H7 (cell line): ENCODE data around the gene SLC16A7. TPM values are rescaled to one million over a fixed set of nuclear protein-coding genes. Genes with fewer than 3 reads are reported as not detected.

Experiments used
- DNase-seq: peaks from one replicate; pipeline ENCODE4 v3.0.0; 2012
- H3K27me3 ChIP-seq: 2 replicates; pipeline ENCODE4 v1.6.0; 2011; ENCODE audit warnings: mild to moderate bottlenecking, low read length; ENCODE audit not compliant: control insufficient read depth, insufficient read depth
- H3K36me3 ChIP-seq: replicated peaks from 2 replicates; pipeline ENCODE4 v1.5.1; 2011; ENCODE audit warnings: low read length; ENCODE audit not compliant: control insufficient read depth, insufficient read depth
- H3K4me3 ChIP-seq: 2 replicates; pipeline ENCODE4 v1.5.1; 2011; ENCODE audit warnings: low read depth, mild to moderate bottlenecking, control low read depth, low read length, moderate library complexity; ENCODE audit not compliant: insufficient read depth
- total RNA-seq: library from RNA; depleted of rRNA; stranded (reverse); fragments of >200 nt; shearing (Covaris generic); gene quantifications from 2 replicates; pipeline ENCODE4 v1.2.3, GENCODE V29; 2014

Gene SLC16A7
- total RNA-seq, 1 experiment from 2014 or later, result 2.4 TPM

GRCh38 chr12:59643550-59643949, 47.7 kb downstream of the SLC16A7 start:
- Histone ChIP-seq H3K36me3 (no peaks in the 10 kb centered on the region), H3K27me3 (no peaks in the 10 kb centered on the region), H3K4me3 (no peak overlapping the region)
- no peak for DNase-seq

- H3K27me3 ChIP-seq, result no peaks in the 10 kb centered on the region
- H3K4me3 ChIP-seq, result no peak overlapping the region
- DNase-seq, result no peak
- H3K36me3 ChIP-seq, result no peaks in the 10 kb centered on the region
Observed at GRCh38 chr12:59645242-59645641, 49.4 kb downstream of the SLC16A7 start.

- no peak for DNase-seq
- Histone ChIP-seq H3K4me3 (no peak overlapping the region), H3K36me3 (no peaks in the 10 kb centered on the region), H3K27me3 (no peaks in the 10 kb centered on the region)
Observed at GRCh38 chr12:59646636-59647035, 50.8 kb downstream of the SLC16A7 start.

GRCh38 chr12:59649203-59649602, 53.4 kb downstream of the SLC16A7 start:
- Histone ChIP-seq H3K36me3 (no peaks in the 10 kb centered on the region), H3K4me3 (no peak overlapping the region), H3K27me3 (no peaks in the 10 kb centered on the region)
- no peak for DNase-seq

GRCh38 chr12:59650588-59651228, 54.9 kb downstream of the SLC16A7 start:
- Histone ChIP-seq H3K36me3 (no peaks in the 10 kb centered on the region), H3K4me3 (no peak overlapping the region), H3K27me3 (no peaks in the 10 kb centered on the region)
- DNase-seq, result no peak

- Histone ChIP-seq H3K27me3 (no peaks in the 10 kb centered on the region), H3K36me3 (no peaks in the 10 kb centered on the region), H3K4me3 (no peak overlapping the region)
- DNase-seq, result no peak
Observed at GRCh38 chr12:59651229-59651920, 55.5 kb downstream of the SLC16A7 start.

GRCh38 chr12:59652130-59652529, 56.3 kb downstream of the SLC16A7 start:
- Histone ChIP-seq H3K36me3 (no peaks in the 10 kb centered on the region), H3K27me3 (no peaks in the 10 kb centered on the region), H3K4me3 (no peak overlapping the region)
- no peak for DNase-seq

GRCh38 chr12:59654061-59654460, 58.2 kb downstream of the SLC16A7 start:
- DNase-seq, result no peak
- H3K4me3 ChIP-seq, result no peak overlapping the region
- H3K27me3 ChIP-seq, result no peaks in the 10 kb centered on the region
- H3K36me3 ChIP-seq, result no peaks in the 10 kb centered on the region

- Histone ChIP-seq H3K4me3 (no peak overlapping the region), H3K36me3 (no peaks in the 10 kb centered on the region), H3K27me3 (no peaks in the 10 kb centered on the region)
- no peak for DNase-seq
Observed at GRCh38 chr12:59657266-59657665, 61.4 kb downstream of the SLC16A7 start.

GRCh38 chr12:59657711-59658110, 61.9 kb downstream of the SLC16A7 start:
- DNase-seq, result no peak
- Histone ChIP-seq H3K27me3 (no peaks in the 10 kb centered on the region), H3K36me3 (no peaks in the 10 kb centered on the region), H3K4me3 (no peak overlapping the region)

GRCh38 chr12:59660148-59660547, 64.3 kb downstream of the SLC16A7 start:
- Histone ChIP-seq H3K36me3 (no peaks in the 10 kb centered on the region), H3K4me3 (no peak overlapping the region), H3K27me3 (no peaks in the 10 kb centered on the region)
- DNase-seq, result no peak

GRCh38 chr12:59660921-59661597, 65.2 kb downstream of the SLC16A7 start:
- Histone ChIP-seq H3K4me3 (no peak overlapping the region), H3K27me3 (no peaks in the 10 kb centered on the region)

GRCh38 chr12:59664495-59664894, 68.7 kb downstream of the SLC16A7 start:
- Histone ChIP-seq H3K36me3 (no peaks in the 10 kb centered on the region), H3K27me3 (no peaks in the 10 kb centered on the region), H3K4me3 (no peak overlapping the region)
- no peak for DNase-seq

More at GRCh38 chr12:59660921-59661597, 65.2 kb downstream of the SLC16A7 start:
- DNase-seq, result no peak
- no peaks in the 10 kb centered on the region for H3K36me3 ChIP-seq

- Histone ChIP-seq H3K27me3 (no peaks in the 10 kb centered on the region), H3K36me3 (no peaks in the 10 kb centered on the region), H3K4me3 (no peak overlapping the region)
- no peak for DNase-seq
Observed at GRCh38 chr12:59665701-59666100, 69.9 kb downstream of the SLC16A7 start.

GRCh38 chr12:59668674-59669073, 72.8 kb downstream of the SLC16A7 start:
- Histone ChIP-seq H3K4me3 (no peak overlapping the region), H3K36me3 (no peaks in the 10 kb centered on the region), H3K27me3 (no peaks in the 10 kb centered on the region)
- no peak for DNase-seq
